NOMO-1 (cell line): ENCODE measurements around the gene PPIAL4G.
"Not testable (repeated sequence)": the region's sequence is repeated elsewhere in the genome, so short reads cannot be mapped to it uniquely, and the experiment has no call there.

Experiments used
- DNase-seq, 2 experiments: peaks; one replicate each; lab custom pipeline; 2025; ENCODE audit not compliant: unreplicated experiment in 2 of 2; lab: John Stamatoyannopoulos, UW

The PPIAL4G gene

DNA sequence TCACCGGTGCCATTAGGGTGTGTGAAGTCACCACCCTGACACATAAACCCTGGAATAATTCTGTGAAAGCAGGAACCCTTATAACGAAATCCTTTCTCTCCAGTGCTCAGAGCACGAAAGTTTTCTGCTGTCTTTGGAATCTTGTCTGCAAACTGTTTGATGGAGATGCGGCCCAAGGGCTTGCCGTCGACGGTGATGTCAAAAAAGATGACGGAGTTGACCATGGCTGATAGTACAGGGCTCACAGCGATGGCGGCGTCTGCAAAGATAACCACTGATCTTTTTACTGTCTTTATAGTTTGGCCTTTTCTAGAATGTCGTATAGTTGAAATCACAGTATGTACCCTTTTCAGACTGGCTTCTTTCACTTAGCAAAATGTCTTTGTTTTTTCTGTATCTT lies at the start of gene PPIAL4G:
Gene PPIAL4G (minus strand): TSS at position 274 of the 400 bp plus-strand sequence. CDS start 50 bp downstream, at position 224.
- DNase-seq, result not testable (repeated sequence)

DNA sequence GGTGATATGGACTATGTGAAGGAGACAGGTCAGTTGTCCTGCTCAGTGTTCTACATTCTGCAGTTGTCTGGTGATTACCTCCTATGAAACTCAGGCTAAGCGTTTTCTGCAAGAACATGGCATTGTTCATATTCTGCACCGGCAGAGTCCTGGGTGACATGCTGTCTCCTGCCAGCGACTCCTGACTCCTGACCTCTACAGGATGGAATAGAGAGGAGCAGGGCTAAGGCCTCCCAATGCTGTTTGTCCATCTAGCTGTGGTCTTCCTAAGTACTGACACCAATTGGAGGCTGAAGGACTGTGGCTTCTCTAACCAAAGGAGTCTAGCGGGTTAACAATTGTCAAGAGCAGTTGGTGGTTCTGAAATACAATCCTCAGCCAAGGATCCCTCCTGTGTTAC lies 49.1 kb upstream of the PPIAL4G start:
- not testable (repeated sequence) for DNase-seq

DNA sequence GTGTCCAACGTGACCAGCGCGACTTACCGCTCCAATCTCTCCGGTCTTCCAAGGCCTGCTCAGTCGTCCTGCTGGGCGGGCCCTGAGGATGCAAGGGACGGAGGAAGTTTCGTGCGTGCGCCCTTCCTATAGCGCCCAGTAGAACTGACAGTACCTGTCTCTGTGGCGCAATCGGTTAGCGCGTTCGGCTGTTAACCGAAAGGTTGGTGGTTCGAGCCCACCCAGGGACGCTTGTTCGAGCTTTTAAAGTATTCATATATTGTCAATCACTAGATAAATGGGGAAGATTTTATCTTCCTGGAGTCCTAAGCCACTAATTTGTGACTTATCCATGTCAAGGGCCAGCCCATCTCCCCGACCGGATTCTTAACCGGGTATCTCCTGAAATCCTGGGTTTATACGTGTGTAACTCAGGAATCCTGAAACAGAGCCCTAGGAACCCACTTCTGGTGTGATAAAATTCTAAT lies 46.0 kb upstream of the PPIAL4G start:
- DNase-seq, result peak in 1 of 2 experiments; percentile 2

DNA sequence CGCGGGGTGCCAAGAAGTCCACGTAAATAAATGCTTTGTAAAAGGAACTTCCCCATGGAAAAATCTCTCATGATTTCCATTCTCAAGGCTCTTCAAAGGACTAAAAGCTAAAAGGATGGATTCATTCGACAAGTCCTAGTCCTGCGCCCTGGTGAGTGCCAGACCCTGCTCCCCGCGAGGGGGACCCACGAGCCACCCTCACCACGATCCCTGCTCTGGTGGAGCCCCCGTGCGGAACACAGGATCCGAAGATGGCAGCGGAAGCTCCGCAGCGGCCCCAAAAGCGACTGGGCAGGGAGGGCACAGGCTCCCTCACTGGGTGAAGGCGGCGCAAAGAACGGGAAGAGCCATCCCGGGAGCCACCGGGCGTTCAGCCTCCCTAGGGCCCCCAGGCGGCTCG lies 45.5 kb upstream of the PPIAL4G start:
- not testable (repeated sequence) for DNase-seq

DNA sequence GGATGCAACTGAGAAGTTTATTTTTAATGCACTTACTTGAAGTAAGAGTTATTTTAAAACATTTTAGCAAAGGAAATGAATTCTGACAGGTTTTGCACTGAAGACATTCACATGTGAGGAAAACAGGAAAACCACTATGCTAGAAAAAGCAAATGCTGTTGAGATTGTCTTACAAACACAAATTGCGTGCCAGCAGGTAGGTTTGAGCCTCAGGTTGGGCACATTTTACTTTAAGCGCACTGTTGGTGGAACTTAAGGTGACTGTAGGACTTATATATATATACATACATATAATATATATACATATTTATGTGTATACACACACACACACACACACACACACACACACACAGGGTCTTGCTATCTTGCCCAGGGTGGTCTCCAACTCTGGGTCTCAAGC lies 43.5 kb upstream of the PPIAL4G start:
- not testable (repeated sequence) for DNase-seq

DNA sequence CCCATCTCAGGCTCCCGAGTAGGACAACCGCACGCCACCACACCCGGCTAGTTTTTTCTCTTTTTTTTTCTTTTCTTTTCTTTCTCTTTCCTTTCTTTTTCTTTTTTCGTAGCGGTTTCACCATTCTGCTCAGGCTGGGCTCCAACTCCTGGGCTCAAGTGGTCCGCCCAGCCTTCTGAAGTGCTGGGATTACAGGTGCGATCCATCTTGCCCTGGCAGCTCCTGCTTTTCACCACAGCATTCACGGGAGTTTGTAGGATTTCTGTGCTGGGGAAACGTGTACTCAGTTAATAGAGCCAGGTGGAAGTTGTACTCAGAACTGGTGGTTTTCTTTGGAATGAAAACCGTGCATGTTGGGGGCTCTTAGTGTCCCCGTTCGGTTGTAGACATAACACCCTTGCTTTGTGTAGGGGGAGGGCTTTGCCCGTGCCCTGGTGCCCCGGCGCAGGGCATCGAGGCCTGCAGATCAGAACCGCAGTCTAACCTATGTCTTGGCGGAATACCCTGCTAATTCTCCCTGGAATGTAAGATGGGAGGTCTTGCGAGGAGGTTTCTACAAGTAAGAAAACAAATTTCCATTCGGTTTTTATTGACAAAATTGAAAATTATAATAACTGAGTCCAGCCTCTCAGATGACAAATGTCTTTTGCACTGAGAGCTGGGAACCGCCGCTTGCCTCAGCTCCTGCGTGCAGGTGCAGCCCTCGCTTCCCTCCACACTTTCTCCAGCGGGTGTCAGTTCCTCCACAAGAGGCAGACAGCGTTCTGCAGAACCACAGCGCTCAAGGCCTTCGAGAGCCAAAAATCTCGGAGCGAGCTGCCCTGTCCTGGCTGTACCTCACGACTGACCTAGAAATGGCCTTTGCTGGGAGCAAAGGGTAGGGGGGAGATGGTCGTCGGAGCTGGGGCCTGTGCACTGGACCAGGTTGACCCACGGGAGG lies 40.4 kb upstream of the PPIAL4G start:
- DNase-seq, result not testable (repeated sequence)

DNA sequence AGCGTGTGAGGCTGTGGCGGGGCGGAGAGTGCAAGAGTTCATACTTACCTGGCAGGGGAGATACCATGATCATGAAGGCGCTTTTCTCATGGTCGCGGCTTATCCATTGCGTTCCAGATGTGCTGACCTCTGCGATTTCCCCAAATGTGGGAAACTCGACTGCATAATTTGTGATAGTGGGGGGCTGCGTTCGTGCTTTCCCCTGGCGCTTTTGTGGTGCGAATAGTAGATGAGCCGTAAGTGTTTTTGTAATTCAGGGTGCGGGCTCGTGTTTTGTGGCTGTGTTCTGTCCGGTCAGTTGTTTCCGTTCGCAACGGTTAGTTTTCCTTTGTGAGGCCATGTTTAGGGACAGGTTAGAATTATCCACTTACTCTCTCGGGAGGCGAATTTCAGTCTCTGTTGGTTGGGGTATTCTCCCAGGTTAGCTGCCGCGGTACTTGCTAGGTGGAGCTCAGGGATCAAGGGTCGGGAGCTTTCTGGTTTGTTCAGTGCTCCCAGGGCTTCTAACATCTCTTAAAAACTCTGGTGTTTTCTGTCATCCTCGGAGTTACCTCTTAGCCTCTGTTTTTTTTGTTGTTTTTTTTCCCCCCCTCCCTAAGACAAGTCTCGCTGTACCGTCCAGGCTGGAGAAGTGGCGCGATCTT lies 39.6 kb upstream of the PPIAL4G start:
- DNase-seq, result peak; percentile 93 to 95

DNA sequence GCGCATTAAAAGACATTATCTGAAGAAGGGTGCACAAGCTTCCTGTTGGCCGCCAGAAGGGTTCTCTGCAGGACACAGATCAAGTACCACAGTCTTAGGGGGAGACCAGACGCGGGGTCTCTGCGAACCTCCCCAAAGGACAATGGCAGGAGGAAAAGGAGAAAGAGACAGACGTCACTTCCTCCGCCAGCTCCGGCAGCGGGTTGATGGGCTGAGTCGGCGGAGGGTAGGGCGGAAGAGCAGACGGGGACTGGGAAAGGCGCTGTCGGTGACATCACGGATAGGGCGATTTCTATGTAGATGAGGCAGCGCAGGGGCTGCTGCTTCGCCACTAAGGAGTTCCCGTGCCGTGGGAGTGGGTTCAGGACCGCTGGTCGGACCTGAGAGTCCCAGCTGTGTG lies 39.0 kb upstream of the PPIAL4G start:
- peak; percentile 69 to 81 for DNase-seq

DNA sequence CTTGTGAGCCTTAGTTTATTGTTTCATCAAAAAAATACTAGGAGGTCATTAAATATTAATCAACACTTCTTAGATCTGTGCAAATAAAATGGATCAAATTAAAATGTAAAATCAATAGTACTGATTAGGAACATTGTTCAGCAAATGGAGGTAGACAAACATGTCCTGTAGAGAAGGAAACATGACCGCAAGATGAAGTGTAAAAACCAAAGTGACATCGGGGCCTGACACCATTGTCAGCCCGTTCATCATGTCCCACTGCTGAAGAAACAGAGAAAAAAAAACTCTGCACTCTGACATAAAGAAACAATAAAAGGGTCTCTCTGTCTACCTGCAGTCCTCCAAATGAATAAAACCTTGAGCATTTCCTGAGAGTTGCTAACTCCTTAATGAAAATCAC lies 31.2 kb upstream of the PPIAL4G start:
- not testable (repeated sequence) for DNase-seq

DNA sequence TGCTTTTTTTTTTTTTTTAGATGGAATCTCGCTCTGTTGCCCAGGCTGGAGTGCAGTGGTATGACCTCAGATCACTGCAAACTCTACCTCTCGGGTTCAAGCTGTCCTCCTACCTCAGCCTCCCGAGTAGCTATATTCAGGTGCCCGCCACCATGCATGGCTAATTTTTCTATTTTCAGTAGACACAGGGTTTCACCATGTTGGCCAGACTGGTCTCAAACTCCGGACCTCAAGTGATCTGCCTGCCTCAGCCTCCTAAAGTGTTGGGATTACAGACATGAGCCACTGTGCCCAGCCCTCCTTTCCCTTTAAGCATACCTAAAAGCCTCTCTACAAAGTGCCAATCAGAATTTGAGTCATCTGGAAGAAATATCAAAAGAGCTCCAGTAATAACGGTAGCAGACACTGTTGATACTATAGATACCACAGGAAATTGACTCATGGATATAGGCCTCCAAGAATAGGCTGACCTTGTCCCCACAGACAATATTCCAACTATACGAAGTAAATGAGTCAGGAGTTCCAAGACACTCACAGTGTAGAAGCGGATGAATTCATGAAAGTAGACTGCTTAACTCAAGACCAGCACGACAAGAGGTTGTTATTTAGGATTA lies 29.6 kb upstream of the PPIAL4G start:
- DNase-seq, result not testable (repeated sequence)

DNA sequence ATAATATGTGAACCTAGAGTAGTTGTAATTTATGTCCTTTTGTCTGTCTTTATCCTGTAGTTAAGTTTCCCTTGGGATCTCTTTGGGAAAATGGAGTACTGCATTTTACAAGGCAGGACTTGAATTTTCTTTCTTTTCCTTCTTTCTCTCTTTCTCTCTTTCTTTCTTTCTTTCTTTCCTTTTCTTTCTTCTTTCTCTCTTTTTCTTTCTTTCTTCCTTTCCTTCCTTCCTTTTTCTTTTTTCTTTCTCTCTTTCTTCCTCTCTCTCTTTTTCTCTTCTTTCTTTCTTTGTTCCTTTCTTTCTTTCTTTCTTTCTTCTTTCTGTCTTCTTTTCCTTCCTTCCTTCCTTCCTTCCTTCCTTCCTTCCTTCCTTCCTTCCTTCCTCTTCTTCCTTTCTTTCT lies 10.8 kb upstream of the PPIAL4G start:
- DNase-seq, result not testable (repeated sequence)

DNA sequence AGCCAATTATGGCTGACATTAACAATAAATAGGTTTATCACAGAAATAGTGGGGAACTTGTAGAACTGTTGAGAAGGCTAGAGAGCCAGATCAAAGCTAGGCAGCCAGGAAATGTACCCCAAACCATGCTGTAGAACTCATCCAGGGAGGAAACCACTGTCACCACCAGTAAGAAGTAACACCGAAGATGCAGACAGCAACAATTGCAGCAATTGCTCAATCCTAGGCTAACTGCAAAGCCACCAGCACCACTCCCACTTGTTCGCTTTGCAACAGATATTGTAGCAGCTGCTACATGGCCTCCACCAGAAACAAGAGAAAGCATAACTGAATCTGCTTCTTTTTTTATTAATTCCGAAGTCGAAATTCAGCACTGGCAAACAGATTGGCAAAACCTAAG lies 2.0 kb downstream of the PPIAL4G start:
- DNase-seq, result not testable (repeated sequence)

DNA sequence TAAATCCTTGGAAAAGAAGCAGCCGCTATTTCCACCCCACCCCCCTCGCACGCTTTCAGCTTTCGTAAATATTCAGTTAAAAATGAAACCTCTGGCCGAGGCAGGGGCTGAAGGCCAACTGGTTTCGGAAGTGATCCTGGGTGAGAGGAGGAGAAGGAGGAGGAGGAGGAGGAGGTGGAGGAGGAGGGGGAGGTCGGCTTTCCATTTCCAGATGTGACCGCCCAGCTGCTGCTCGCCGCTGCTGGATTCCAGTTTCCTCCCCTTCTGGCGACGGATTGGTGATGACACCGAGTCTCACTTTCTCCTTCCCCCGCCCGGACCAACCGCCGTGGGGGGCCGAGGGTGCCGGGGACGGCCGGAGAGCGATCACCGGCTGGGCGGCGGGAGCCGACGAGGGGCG lies 23.4 kb downstream of the PPIAL4G start:
- not testable (repeated sequence) for DNase-seq

DNA sequence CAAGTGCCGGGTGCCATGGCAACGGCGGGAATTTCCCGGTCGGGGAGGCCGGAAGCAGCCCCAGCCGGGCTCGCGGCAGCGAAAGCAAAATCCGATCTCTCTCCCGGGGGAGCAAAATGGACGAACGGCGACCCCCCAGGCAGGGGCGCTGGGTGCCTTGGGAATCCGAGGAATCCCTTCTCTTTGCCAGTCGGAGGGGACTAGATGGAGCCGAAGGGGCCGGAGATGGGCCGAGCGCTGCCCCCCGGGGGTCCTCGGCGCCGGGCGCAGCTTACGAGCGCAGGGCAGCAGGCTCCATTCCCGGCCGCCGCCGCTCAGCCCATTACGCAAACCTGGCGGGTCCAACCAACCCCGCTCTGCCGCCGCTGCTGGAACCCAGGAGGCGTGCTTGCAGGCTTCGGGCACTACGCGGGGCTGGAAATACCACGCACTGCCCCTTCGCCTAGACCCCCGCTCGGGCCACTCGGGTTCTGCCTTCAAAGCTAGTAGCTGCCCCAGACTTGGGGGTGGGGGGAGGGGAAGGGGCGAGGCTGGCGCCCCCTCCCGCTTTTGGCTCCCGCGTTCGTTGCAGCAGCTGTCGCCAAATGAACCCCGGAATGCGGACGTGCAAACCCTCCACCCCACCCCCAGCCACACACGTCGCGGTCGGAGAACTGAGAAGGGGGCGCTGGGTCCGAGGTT lies 24.1 kb downstream of the PPIAL4G start:
- not testable (repeated sequence) for DNase-seq

DNA sequence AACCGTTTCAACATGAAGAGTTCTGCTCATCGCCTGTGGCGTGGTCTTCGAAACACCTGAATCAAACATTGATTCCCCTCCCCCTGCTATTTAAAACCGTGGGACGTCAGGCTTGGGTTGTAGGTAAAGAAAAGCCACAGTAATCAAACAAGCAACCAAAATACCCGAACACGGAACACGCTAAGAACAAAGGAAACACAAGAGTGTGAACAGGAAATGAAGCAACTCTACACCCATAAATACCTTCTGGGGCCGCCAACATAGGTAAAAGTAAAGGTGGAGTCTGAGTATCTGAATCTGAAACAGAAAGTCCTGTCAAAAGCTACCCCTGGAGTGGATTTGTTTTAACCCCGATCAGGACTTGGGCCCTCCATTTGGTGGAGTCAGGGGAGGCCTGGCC lies 24.7 kb downstream of the PPIAL4G start:
- DNase-seq, result not testable (repeated sequence)

DNA sequence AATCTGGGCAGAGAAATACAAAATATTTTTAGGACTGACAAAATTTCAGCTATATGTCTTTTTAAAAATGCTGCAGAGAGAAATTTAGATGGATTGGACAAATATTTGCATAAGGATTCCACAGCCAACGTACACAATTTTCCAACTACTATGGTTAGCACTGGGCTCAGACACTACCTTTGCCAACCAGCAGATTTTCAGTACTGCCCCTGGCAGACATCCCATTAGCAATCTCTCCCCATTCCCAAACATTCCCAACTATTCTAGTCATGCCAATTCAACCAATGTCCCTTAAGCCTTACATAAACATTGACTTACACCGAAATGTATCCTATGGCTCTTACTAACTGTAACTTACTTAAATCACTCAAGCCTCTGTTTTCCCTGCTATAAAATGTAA lies 30.3 kb downstream of the PPIAL4G start:
- DNase-seq, result not testable (repeated sequence)

DNA sequence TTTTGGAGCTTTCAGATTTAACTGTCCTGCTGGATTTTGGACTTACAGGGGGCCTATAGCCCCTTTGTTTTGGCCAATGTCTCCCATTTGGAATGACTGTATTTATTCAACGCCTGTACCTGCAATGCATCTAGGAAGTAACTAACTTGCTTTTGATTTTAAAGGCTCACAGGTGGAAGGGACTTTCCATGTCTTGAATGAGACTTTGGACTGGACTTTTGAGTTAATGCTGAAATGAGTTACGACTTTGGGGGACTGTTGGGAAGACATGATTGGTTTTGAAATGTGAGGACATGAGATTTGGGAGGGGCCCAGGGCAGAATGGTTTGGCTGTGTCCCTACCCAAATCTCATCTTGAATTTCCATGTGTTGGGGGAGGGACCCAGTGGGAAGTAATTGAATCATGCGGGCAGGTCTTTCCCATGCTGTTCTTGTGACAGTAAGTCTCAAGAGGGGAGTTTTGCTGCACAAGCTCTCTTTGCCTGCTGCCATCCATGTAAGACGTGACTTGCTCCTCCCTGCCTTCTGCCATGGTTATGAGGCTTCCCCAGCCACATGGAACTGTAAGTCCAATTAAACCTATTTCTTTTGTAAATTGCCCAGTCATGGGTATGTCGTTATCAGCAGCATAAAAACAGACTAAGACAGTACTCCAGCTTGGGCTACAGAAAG lies 43.3 kb downstream of the PPIAL4G start:
- not testable (repeated sequence) for DNase-seq

DNA sequence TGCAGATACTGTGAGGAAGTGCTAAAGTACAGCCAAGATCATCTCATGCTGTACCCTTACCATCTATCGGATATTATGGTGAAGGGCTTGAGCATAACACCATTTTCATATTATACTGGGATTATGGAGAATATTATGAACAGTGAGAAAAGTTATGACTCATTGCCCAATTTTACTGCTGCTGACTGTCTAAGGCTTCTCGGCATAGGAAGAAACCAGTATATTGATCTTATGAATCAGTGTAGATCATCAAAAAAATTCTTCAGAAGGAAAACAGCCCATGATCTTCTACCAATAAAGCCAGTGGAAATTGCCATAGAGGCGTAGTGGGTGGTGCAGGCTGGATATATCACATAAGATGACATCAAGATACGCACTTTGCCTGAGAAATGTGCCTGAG lies 47.7 kb downstream of the PPIAL4G start:
- DNase-seq, result no peak

DNA sequence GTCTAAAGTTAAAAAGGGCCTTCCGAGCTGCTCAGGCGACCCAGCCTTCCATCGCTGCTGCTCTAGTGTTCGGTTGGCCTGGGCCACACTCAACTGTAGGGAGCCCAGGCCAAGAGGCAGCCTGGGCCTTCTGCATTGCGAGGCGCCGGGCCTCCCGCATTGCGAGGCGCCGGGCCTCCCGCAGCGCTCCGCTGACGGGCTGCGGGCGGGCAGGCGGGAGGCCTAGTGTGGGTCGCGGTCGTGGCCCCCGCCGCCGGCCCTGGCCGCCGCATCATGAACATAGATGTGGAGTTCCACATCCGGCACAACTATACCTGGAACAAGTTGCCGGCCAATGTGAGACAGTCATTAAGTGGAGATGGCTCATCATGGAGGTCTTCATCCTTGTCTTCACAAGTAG lies 48.3 kb downstream of the PPIAL4G start:
- no peak for DNase-seq

DNA sequence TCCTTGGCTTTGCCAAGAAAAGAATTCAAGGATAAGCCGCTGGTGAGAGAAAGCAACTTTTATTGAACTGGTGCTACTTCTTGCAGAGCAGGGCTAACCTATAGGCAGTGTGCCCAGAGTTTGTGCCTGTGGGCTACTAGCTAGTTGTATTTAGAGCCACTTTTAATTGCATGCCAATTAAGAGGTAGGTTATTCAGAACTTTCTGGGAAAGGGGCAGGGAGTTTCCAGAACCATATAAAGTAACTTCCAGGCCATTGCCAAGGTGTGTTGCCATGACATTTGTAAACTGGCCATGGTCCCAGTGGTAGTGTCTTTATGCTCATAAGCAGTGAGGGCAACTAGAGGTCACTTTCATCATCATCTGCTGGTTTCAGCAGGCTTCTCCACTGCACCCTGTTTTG lies 50.2 kb downstream of the PPIAL4G start:
- not testable (repeated sequence) for DNase-seq
